ENCODE data around the gene LBH. TPM values are rescaled to one million over a fixed set of nuclear protein-coding genes. Genes with fewer than 3 reads are reported as not detected.
A peak's percentile ranks its signal among the peaks of the same experiment; 100 is the strongest.

LBH gene
- total and polyA plus RNA-seq, 8 donors, result 6.6 to 39.8 (median 17.0) TPM

DNA sequence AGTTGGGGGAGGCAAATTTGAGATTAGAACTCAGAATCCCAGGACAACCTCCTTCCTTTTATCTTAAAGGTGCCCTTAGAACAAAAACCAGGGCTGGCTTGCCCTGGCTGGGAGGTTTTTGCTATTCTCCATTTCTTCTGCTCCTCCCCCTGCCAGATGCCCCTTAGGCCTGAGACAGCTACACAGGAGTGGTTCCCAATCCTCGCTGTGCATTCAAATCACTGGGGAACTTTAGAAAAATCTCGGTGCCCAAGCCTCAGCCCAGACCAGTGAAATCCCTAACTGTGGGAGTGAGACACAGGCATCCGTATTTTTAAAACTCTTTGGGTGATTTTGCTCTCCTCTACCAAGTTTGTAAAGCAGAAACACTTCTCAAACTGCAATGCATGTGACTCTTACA is 38.8 kb downstream of the LBH start:
- WGBS, 5 donors, result 79 to 93% (median 91%) methylated on average over 3 of the region's 3 CpGs
- H3K4me3 ChIP-seq, result no peak overlapping the region
- H3K36me3 ChIP-seq, result no peaks in the 10 kb centered on the region
- peaks cover 20 to 35% (median 27%) of the 10 kb centered on the region in 4 donors for H3K4me1 ChIP-seq
- H3K9me3 ChIP-seq, result no peaks in the 10 kb centered on the region
- H3K27ac ChIP-seq, result no peak overlapping the region
- DNase-seq, result no peak
- intact Hi-C loops (cut with DNase I; ENCODE audit: low total_unique reads), result no loop called here
- no peak for TF ChIP-seq EP300 (IDR thresholded peaks at IDR 0.05)
- TF ChIP-seq, protein P1, sequence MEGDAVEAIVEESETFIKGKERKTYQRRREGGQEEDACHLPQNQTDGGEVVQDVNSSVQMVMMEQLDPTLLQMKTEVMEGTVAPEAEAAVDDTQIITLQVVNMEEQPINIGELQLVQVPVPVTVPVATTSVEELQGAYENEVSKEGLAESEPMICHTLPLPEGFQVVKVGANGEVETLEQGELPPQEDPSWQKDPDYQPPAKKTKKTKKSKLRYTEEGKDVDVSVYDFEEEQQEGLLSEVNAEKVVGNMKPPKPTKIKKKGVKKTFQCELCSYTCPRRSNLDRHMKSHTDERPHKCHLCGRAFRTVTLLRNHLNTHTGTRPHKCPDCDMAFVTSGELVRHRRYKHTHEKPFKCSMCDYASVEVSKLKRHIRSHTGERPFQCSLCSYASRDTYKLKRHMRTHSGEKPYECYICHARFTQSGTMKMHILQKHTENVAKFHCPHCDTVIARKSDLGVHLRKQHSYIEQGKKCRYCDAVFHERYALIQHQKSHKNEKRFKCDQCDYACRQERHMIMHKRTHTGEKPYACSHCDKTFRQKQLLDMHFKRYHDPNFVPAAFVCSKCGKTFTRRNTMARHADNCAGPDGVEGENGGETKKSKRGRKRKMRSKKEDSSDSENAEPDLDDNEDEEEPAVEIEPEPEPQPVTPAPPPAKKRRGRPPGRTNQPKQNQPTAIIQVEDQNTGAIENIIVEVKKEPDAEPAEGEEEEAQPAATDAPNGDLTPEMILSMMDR (IDR thresholded peaks at IDR 0.05), result no peak
- no peak for TF ChIP-seq POLR2AphosphoS5 (IDR thresholded peaks at IDR 0.05)
- no peak for TF ChIP-seq POLR2A (IDR thresholded peaks at IDR 0.05)
- H3K27me3 ChIP-seq, result no peaks in the 10 kb centered on the region

DNA sequence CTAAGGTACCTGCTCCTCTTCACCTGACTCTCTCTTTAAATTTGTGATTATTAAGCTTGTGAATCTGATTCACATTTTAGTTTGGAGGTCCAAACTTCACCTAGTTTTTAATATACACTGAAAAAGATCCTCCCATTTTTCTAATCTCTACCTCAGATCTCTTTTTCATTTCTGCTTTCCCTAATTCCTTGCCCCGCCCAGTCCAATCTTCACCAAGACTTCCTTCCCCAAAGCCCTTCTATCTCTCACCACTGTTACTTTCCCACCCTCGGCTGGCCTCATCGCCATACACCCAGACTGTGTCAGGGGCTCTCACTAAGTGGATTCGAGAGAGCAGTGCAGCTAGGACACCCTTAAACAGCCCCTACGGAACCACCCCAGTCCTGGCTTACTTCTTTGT is 40.0 kb downstream of the LBH start:
- Histone ChIP-seq H3K36me3 (no peaks in the 10 kb centered on the region), H3K4me1 (peaks cover 15 to 30% (median 26%) of the 10 kb centered on the region in 4 donors), H3K27ac (no peak overlapping the region), H3K4me3 (no peak overlapping the region), H3K9me3 (no peaks in the 10 kb centered on the region), H3K27me3 (no peaks in the 10 kb centered on the region)
- intact Hi-C loops (cut with DNase I; ENCODE audit: low total_unique reads), result no loop called here
- 82 to 95% (median 89%) methylated on average over 5 of the region's 5 CpGs for WGBS, 5 donors
- no peak for TF ChIP-seq POLR2AphosphoS5 (IDR thresholded peaks at IDR 0.05)
- no peak for TF ChIP-seq POLR2A (IDR thresholded peaks at IDR 0.05)
- TF ChIP-seq, protein P1 (IDR thresholded peaks at IDR 0.05), result no peak
- TF ChIP-seq EP300 (IDR thresholded peaks at IDR 0.05), result no peak
- no peak for DNase-seq

DNA sequence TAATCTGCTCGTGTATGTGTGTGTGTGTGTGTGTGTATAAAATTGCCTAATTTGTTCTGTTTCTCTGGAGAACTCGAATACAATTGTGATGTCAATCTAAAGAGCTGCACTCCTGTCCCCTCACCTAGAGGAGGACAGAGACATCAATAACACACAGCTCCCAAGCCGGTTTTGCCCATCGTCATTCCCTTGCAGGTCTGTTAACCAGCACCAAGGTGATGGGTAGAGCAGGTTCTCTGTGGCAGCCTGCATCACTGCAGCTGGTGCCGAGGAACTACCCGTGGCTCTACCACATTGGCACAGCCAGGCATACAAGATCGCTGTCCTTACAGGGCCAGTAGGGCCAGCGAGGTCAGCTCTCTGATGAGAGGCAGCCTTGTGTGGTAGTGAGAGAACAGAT is 41.0 kb downstream of the LBH start:
- no peak for DNase-seq
- no peaks in the 10 kb centered on the region for H3K27me3 ChIP-seq
- 91 to 97% (median 93%) methylated on average over 8 of the region's 8 CpGs for WGBS, 5 donors
- no peak overlapping the region for H3K27ac ChIP-seq
- no peaks in the 10 kb centered on the region for H3K9me3 ChIP-seq
- intact Hi-C loops (cut with DNase I; ENCODE audit: low total_unique reads), result no loop called here
- TF ChIP-seq POLR2A (IDR thresholded peaks at IDR 0.05) (no peak), EP300 (IDR thresholded peaks at IDR 0.05) (no peak), POLR2AphosphoS5 (IDR thresholded peaks at IDR 0.05) (no peak)
- TF ChIP-seq, protein P1 (IDR thresholded peaks at IDR 0.05), result no peak
- H3K4me1 ChIP-seq, result peaks cover 9 to 28% (median 25%) of the 10 kb centered on the region in 4 donors
- no peak overlapping the region for H3K4me3 ChIP-seq
- no peaks in the 10 kb centered on the region for H3K36me3 ChIP-seq

DNA sequence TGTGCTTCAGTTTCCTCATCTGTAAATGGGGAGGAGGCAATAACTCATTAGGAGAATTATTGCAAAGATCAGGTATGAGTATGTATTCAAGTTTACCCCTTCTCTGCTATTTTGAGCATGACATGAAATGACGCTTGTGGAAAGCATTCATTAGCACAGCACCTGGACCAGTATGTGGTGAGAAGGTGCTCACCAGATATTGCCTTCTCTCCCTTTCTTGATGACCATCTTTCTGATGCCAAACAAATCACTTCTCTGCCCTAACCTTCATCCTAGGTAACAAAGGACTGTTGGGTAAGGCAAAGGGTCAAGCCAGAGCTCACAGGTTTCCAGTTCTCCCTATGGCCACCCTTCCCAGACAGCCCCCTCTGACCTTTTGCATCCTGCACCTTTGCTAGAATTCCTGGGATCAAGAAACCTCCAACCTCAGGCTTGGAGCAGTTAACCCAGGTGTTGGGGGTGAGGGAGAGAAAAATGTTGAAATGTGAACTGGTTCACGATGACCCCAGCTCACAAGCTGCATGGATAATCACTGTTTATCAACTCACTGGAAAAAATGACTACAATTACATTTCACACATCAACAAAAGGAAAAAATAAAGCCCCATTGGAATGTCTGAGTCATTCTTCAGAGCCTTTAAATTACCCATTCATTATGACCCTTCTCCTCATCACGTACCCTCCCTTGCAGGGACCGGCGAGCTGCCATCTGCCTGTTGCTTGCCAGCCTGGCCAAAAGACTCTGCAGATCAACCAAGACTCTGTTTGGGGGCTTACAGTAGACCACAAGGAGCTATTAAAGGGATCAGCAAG is 41.6 kb downstream of the LBH start:
- H3K27ac ChIP-seq, result no peak overlapping the region
- peak in 1 of 2 donors; percentile 41 for DNase-seq
- 55 to 83% (median 67%) methylated on average over 5 of the region's 5 CpGs for WGBS, 5 donors
- intact Hi-C loops (cut with DNase I; ENCODE audit: low total_unique reads), result no loop called here
- H3K4me1 ChIP-seq, result peaks cover 9 to 28% (median 25%) of the 10 kb centered on the region in 4 donors
- H3K36me3 ChIP-seq, result no peaks in the 10 kb centered on the region
- peak in 1 of 3 donors; percentile 3 for TF ChIP-seq POLR2AphosphoS5 (IDR thresholded peaks at IDR 0.05)
- TF ChIP-seq EP300 (IDR thresholded peaks at IDR 0.05), result no peak
- H3K27me3 ChIP-seq, result no peaks in the 10 kb centered on the region
- H3K9me3 ChIP-seq, result no peaks in the 10 kb centered on the region
- no peak overlapping the region for H3K4me3 ChIP-seq

DNA sequence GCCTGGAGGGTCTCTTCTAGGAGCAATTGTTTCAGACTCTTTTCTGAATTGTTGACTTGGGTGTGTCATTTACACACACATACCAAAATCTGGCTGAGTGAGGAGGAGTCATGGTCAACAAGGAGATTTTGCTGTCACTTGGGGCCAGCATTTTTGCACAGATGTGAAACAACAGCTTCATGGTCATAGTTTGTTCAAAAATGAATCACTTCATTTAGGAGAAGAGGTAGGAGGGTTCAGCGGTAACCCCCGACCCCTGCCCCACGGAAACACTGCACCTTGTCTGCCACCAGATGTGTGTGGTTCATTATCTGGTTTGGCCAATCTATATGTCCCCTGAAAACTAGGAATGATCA is 42.2 kb downstream of the LBH start:
- no peak for DNase-seq
- no peaks in the 10 kb centered on the region for H3K27me3 ChIP-seq
- no peak overlapping the region for H3K27ac ChIP-seq
- no peak overlapping the region for H3K4me3 ChIP-seq
- H3K9me3 ChIP-seq, result no peaks in the 10 kb centered on the region
- H3K4me1 ChIP-seq, result peaks cover 9 to 27% (median 23%) of the 10 kb centered on the region in 4 donors
- 83 to 90% (median 89%) methylated on average over 3 of the region's 3 CpGs for whole genome bisulfite sequencing, 5 donors
- H3K36me3 ChIP-seq, result no peaks in the 10 kb centered on the region
- intact Hi-C loops (cut with DNase I; ENCODE audit: low total_unique reads), result no loop called here
- TF ChIP-seq EP300 (IDR thresholded peaks at IDR 0.05), result no peak
- TF ChIP-seq, protein P1 (IDR thresholded peaks at IDR 0.05), result no peak
- TF ChIP-seq POLR2AphosphoS5 (IDR thresholded peaks at IDR 0.05), result no peak
- TF ChIP-seq POLR2A (IDR thresholded peaks at IDR 0.05), result no peak
